HG03521 (cell line): Measurements from ENCODE around the gene PLEKHM3.
"Not testable (repeated sequence)": the region's sequence is repeated elsewhere in the genome, so short reads cannot be mapped to it uniquely, and the experiment has no call there.

Source experiments
- ATAC-seq: cut with Tn5 transposase; IDR thresholded peaks from one replicate; pipeline ENCODE4 v1.9.1; 2021; ENCODE audit warnings: mild to moderate bottlenecking, moderate library complexity; ENCODE audit not compliant: unreplicated experiment

Gene PLEKHM3

GRCh38 chr2:207929923-207930322, 95.4 kb downstream of the PLEKHM3 start:
- ATAC-seq = no peak

DNA sequence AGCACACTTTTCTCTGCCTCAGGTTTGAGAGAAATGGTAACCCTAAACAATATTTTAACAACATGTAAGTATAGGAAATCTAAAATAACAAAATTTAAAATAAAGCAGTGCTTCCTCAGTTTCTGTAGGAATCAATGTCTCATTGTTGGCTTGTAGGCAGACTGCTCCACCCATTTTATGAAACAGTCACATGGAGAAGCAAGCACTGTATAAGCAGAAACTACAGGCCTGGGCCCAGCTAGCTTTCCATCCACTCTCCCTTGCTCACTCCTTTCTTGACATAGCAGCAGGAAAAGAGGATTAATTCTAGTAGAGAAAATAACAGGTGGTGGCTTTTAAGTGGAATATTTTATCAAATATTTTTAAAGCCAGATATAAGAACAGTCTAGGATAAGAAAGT, 97.2 kb downstream of the PLEKHM3 start:
- ATAC-seq = no peak

- no peak for ATAC-seq
These were observed 98.4 kb downstream of the PLEKHM3 start for GRCh38 chr2:207926989-207927300.

DNA sequence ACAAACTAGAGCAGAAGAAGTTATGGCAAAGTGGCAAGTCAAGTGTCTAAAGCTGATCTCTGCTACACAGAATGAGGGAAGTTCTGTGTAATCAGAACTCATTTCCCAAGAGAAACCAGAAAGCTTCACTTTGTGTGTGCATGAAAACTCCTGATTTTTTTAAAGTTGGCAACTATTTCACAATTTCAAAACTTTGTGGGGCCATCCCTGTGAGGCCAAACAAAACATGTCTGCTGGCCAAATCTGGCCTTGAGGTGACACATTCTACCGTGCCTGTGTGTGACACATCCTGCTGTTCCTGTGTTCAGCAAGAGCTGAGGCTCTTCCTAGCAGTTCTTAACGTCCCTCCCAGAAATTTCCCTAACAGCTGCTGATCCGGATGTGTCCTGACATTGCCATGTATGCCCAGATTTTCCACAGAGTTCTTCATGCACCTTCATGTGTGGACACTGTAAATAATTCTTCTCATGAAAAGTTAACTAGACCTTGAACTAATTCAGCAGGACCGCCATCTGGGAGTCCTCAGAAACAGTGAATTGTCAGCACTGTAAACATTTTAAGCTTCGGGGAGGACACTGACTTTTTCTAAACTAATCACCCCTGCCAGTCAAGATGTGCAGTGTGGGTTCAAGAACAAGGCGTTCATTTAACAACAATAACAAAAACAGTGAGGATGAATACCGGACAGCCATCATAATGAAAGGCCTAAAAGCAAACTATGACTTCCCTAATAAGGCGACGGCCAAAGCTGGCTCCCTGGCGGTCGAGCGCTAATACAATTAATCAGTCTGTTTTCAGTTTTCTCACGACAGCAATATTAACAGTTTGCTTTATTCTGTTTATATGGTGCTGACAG, 99.0 kb downstream of the PLEKHM3 start:
- ATAC-seq = no peak

DNA sequence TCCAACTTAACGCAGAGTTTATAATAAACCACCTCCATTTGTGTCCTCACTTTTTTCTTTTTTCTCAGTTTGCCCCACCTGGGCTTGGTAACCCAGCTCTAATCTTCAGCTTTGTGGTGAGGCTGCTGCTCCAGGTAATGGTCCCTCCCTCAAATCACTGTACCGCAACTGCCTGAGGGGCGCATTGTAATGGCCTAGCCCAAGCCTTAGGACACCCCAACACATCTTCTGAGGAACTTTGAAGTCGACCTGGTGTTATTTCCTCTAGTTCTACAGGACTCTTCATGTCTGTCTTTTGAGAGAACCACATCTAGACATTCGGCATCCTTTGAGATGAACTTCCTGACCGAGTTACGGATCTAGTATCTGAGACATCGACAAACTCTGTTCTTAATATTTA, 99.7 kb downstream of the PLEKHM3 start:
- no peak for ATAC-seq

DNA sequence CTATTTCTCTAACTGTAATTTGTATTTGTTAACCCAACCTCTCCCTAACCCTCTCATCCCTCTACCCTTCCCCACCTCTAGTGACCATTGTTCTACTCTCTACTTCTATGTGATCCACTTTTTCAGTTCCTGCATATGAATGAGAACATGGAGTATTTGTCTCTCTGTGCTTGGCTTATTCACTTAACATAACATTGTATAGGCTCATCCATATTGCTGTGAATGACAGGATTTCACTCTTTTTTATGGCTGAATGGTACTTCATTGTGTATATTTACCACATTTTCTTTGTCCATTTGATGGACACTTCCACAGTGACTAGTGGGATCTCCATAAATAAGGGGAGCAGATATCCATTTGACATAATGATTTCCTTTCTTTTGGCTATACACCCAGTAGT, 103.7 kb downstream of the PLEKHM3 start:
- no peak for ATAC-seq

GRCh38 chr2:207920721-207921120, 104.6 kb downstream of the PLEKHM3 start:
- ATAC-seq = no peak

- no peak for ATAC-seq
These were observed 105.0 kb downstream of the PLEKHM3 start for GRCh38 chr2:207920321-207920720.

DNA sequence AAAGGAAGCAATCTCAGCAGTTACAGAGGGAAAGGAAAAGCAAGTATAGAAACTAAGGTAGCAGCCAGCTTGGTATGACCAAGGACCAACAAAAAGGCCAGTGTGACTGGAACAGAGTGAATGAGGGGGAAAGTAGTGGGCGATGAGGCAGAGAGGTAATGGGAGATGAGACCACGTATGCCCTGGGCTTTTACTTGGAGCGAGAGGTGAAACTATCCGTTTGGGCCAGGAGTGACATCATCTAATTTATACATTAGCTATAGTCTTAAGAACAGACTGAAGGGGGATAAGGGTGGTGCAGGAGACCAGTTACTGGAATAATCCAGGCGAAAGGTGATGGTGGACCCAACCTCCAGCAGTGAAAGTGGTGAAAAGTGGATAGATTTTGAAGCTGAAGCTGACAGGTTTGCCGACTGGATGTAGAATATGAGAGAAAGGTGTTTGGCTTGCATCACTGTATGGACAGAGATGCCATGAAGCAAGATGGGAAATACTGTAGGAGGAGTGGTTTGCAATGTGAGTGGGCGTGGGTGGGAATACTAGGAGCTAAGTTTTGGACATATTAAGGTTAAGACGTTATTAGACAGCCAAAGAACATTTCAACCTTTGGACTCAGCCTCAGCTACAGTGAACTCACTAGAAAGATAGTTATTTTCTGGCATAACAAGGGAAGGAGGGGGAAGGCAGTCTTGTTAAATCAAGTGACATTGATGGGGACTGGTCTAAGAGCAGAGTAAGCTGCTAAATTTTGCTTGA, 106.0 kb downstream of the PLEKHM3 start:
- no peak for ATAC-seq

GRCh38 chr2:207914716-207915115, 110.6 kb downstream of the PLEKHM3 start:
- ATAC-seq = no peak

DNA sequence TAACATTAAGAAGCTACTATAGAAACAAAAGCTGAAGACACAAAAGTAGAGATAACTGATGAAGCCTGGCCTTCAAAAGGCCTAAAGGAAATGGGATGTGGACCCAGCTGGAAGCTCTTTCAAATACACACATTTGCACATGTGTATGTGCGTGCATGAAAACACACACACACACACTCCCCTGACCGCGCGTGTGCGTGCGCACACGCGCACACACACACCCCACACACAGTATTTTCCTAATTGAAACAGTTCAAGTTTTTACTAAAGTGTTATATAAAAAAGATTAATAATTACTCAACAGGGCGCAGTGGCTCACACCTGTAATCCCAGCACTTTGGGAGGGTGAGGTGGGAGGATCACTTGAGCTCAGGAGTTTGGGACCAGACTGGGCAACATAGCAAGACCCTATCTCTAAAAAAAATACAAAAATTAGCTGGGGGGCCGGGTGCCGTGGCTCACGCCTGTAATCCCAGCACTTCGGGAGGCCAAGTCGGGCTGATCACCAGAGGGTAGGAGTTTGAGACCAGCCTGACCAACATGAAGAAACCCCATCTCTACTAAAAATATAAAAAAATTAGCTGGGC, 111.5 kb downstream of the PLEKHM3 start:
- no peak for ATAC-seq

- ATAC-seq = no peak
These were observed 113.5 kb downstream of the PLEKHM3 start for GRCh38 chr2:207911856-207912255.

DNA sequence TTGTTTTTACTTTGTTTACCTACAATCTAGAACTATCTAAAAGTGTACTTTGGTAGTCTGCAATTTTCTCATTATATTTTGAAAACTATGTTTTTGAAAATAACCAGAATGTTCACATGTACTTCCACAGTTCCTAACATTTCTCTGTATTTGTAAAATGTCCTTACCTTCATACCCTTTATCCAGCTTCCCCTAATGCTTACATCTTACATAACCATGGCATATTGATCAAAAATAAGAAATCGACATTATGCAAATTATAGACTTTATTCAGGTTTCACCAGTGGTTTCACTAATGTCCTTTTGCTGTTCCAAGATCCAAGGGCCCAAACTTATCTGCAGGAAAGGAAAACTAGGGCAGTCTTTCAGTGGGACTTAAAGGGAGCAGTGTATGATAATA, 114.1 kb downstream of the PLEKHM3 start:
- ATAC-seq = no peak

DNA sequence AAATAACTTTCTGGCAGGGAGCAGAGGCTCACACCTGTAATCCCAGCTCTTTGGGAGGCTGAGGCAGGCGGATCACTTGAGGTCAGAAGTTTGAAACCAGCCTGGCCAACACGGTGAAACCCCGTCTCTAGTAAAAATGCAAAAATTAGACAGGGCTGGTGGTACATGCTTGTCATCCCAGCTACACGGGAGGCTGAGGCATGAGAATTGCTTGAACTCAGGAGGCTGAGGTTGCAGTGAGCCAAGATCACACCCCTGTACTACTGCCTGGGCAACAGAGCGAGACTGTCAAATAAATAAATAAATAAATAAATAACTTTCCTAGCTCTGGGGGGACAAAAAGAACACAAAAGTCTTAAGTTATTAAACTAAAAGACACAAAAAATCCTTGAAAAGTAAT, 118.8 kb downstream of the PLEKHM3 start:
- not testable (repeated sequence) for ATAC-seq

DNA sequence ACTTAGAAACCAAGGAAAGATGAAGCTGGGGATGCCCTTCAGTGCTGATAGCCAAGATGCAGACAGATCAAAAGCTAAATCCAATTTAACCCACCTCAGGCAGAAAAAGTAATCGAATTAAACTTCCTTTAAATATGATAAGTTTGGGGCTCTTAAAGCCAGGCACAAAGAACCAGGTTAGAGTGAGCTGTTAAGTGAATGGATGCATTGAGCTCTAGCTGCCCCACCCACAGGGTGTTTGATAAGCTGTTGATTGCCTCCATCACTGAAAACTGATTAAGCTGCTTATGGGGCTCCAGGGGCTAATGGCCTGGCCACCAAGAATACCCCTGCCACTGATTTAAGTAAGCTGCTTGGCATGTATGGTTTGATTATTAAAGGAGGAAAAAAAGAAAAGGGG, 119.8 kb downstream of the PLEKHM3 start:
- no peak for ATAC-seq

DNA sequence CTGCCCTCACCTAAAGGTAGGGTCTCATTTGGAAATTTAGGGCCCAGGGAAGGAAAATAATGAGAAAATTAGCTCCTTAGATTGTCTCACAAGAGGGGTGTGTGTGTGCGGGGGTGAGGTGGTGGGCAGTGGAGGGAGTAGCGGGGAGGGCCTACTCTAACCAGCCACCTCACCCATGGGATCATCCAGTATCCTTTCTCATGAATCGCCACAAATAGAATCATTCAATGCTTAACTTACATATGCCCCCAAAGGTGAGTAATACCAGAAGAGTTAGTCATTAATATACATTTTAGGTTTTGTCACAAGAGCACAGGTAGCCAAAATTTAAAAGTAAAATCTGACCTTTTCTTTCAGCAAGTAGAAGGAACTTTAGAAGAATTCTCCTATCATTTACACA, 122.1 kb downstream of the PLEKHM3 start:
- ATAC-seq = no peak

DNA sequence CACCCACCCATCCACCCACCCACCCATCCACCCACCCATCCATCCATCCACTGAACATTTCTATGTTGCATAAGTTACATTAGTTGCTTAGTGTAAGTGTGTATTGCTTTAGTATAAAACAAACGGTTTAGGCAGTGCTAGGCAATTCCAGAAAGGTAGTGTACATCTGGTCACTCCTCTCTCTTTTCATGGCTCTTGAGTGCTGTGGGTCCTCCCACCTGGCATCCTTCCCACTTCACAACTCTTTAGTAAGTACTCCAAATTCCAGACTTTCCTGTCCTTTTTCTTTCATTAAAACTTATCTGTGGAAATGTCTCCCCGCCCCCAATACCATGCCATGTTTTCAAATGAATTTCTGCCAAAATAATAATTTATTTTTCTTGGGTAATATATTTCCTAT, 122.5 kb downstream of the PLEKHM3 start:
- ATAC-seq = no peak

GRCh38 chr2:207901829-207902228, 123.5 kb downstream of the PLEKHM3 start:
- ATAC-seq = no peak

- no peak for ATAC-seq
These were observed 123.9 kb downstream of the PLEKHM3 start for GRCh38 chr2:207901401-207901800.

DNA sequence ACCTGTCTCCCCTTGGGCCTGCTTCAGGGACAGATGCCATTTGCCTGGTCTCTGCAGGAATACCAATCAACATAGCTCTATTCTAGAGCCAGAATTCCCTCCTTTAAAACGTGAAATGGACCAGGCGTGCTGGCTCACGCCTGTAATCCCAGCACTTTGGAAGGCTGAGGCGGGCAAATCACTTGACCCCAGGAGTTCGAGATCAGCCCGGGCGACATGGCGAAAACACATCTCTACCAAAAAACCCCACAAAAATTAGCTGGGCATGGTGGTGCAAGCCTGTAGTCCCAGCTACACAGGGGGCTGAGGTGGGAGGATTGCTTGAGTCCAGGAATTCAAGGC, 127.0 kb downstream of the PLEKHM3 start:
- ATAC-seq = no peak

- ATAC-seq = no peak
These were observed 127.6 kb downstream of the PLEKHM3 start for GRCh38 chr2:207897541-207898353.
